HCT116 (cell line): Measurements from ENCODE around the gene ERC1. TPM values are rescaled to one million over a fixed set of nuclear protein-coding genes. Genes with fewer than 3 reads are reported as not detected.

Source experiments
- ATAC-seq: fragments of 200-7000 bp; cut with Tn5 transposase; 2 replicates; pipeline ENCODE4 v1.9.1; 2020; ENCODE audit warnings: mild to moderate bottlenecking, moderate library complexity
- BruUV-seq: library from RNA; stranded (reverse); fragments of 400-500 nt; replicated peaks from 2 replicates; lab custom pipeline; 2021; lab: Mats Ljungman, UMichigan
- CTCF ChIA-PET: fragments of 300-600 bp; sonication (Branson Sonifier 250); formaldehyde crosslinking; loops from one replicate; lab custom pipeline; 2021; ENCODE audit warnings: antibody characterized with exemption; lab: Charles Lee
- POLR2A ChIA-PET: fragments of 300-600, 350-600 bp; sonication (Branson Sonifier 250); formaldehyde crosslinking; loops from one replicate; lab custom pipeline; 2021; ENCODE audit warnings: antibody characterized with exemption; lab: Charles Lee
- RAD21 ChIA-PET, 2 experiments: fragments of 300-600 bp; sonication (Branson Sonifier 250); formaldehyde crosslinking; loops; one replicate each; lab custom pipeline; 2023; ENCODE audit warnings: low total read pairs in 2 of 2; ENCODE audit not compliant: uncharacterized antibody in 2 of 2, unreplicated experiment in 2 of 2, low non-redundant PET in 1 of 2; lab: Charles Lee
- DNase-seq: peaks from one replicate; pipeline ENCODE4 v3.0.0-alpha.2; 2010; ENCODE audit warnings: low read depth, low spot score
- H2AFZ ChIP-seq: fragments of 200-600 bp; shearing (Covaris generic), sonication (generic); 2 replicates; pipeline ENCODE4 v1.6.1; 2017; ENCODE audit warnings: low read depth, mixed run types, mixed read lengths, antibody characterized with exemption, low read length; ENCODE audit not compliant: poor library complexity, severe bottlenecking
- H3K27ac ChIP-seq: 2 replicates; pipeline ENCODE4 v1.5.1; 2012; ENCODE audit warnings: low read depth, low read length
- H3K27me3 ChIP-seq: fragments of 200-600 bp; sonication (generic); 2 replicates; pipeline ENCODE4 v1.6.1; 2016; ENCODE audit warnings: mixed run types, low read length, mixed read lengths; ENCODE audit not compliant: insufficient read depth
- H3K36me3 ChIP-seq, 2 experiments: fragments of 200-500 bp in 1 of 2; fragments of 200-600 bp in 1 of 2; sonication (Bioruptor generic) in 1 of 2; sonication (generic) in 1 of 2; 2 replicates each; pipeline versions ENCODE4 v1.5.1 to v1.6.1; 2014 to 2016; ENCODE audit warnings: low read length in 2 of 2, inconsistent platforms in 1 of 2, mixed read lengths in 1 of 2, mixed run types in 1 of 2; ENCODE audit not compliant: insufficient read depth in 2 of 2, control insufficient read depth in 1 of 2
- H3K4me1 ChIP-seq, 2 experiments: fragments of 200-600 bp in 1 of 2; sonication (generic) in 1 of 2; 2 replicates each; pipeline versions ENCODE4 v1.5.1 to v1.6.1; 2012 to 2017; ENCODE audit warnings: low read length in 2 of 2, inconsistent platforms in 1 of 2, mild to moderate bottlenecking in 1 of 2, mixed read lengths in 1 of 2, mixed run types in 1 of 2, moderate library complexity in 1 of 2; ENCODE audit not compliant: insufficient read depth in 2 of 2, control insufficient read depth in 1 of 2
- H3K4me2 ChIP-seq: fragments of 200-600 bp; sonication (generic); 2 replicates; pipeline ENCODE4 v1.6.1; 2017; ENCODE audit warnings: mixed run types, low read length, mixed read lengths
- H3K4me3 ChIP-seq, 2 experiments: fragments of 200-600 bp in 1 of 2; sonication (generic) in 1 of 2; replicated peaks in 1 of 2; 2 replicates each; pipeline ENCODE4 v1.5.1; 2011 to 2016; ENCODE audit warnings: low read length in 2 of 2, control low read depth in 1 of 2, low read depth in 1 of 2, mild to moderate bottlenecking in 1 of 2, mixed read lengths in 1 of 2, mixed run types in 1 of 2
- H3K79me2 ChIP-seq: fragments of 200-600 bp; sonication (generic); 2 replicates; pipeline ENCODE4 v1.6.1; 2017; ENCODE audit warnings: mild to moderate bottlenecking, mixed run types, low read length, moderate library complexity, mixed read lengths; ENCODE audit not compliant: insufficient read depth
- H3K9ac ChIP-seq: fragments of 200-600 bp; sonication (generic); 2 replicates; pipeline ENCODE4 v1.6.1; 2016; ENCODE audit warnings: low read length, mixed read lengths
- H3K9me2 ChIP-seq: fragments of 200-600 bp; sonication (generic), shearing (Covaris generic); 2 replicates; pipeline ENCODE4 v1.6.1; 2017; ENCODE audit warnings: mixed run types, mild to moderate bottlenecking, moderate library complexity; ENCODE audit not compliant: insufficient read depth
- H3K9me3 ChIP-seq, 2 experiments: fragments of 200-500 bp in 1 of 2; fragments of 200-600 bp in 1 of 2; sonication (Bioruptor generic) in 1 of 2; sonication (generic) in 1 of 2; 2 replicates each; pipeline ENCODE4 v1.6.1; 2014 to 2017; ENCODE audit warnings: low read length in 2 of 2, mixed read lengths in 2 of 2, inconsistent platforms in 1 of 2, low read depth in 1 of 2, mild to moderate bottlenecking in 1 of 2, mixed run types in 1 of 2, moderate library complexity in 1 of 2; ENCODE audit not compliant: control insufficient read depth in 1 of 2, insufficient read depth in 1 of 2
- H4K20me1 ChIP-seq: fragments of 200-600 bp; sonication (generic), shearing (Covaris generic); 2 replicates; pipeline ENCODE4 v1.6.1; 2017; ENCODE audit warnings: mixed run types, mild to moderate bottlenecking, moderate library complexity; ENCODE audit not compliant: insufficient read depth
- EZH2 ChIP-seq: fragments of 200-600 bp; sonication (generic); IDR thresholded peaks from 2 replicates; pipeline ENCODE4 v1.6.1; 2017; ENCODE audit warnings: antibody characterized with exemption, mixed run types
- EZH2phosphoT487 ChIP-seq: fragments of 200-600 bp; IDR thresholded peaks from 2 replicates; pipeline ENCODE4 v1.6.1; 2018; ENCODE audit warnings: antibody characterized with exemption, borderline replicate concordance
- JUND ChIP-seq: IDR thresholded peaks from 2 replicates; pipeline ENCODE4 v1.6.1; 2012
- POLR2A ChIP-seq: IDR thresholded peaks from 2 replicates; pipeline ENCODE4 v1.7.0; 2011; ENCODE audit warnings: borderline replicate concordance; ENCODE audit not compliant: insufficient read depth, insufficient read length; ENCODE audit errors: extremely low read depth
- RAD21 ChIP-seq: IDR thresholded peaks from 2 replicates; pipeline ENCODE4 v1.6.1; 2012; ENCODE audit warnings: low read depth, mild to moderate bottlenecking
- SIN3A ChIP-seq: IDR thresholded peaks from 2 replicates; pipeline ENCODE4 v1.6.1; 2012; ENCODE audit warnings: low read depth
- intact Hi-C: fragments of 100-400 bp; cut with micrococcal nuclease; formaldehyde crosslinking; loops from 2 replicates; pipeline ENCODE4 v1.10.0; 2022
- total RNA-seq: library from RNA; stranded (reverse); gene quantifications from one replicate; pipeline ENCODE4 v1.2.1, GENCODE V29; 2021; ENCODE audit not compliant: unreplicated experiment
- TF ChIP-seq, protein P1 (sequence below): IDR thresholded peaks from 2 replicates; pipeline ENCODE4 v1.6.1; 2012; ENCODE audit warnings: low read depth

Gene ERC1
- total RNA-seq, 1 experiment from 2014 or later: 41.9 TPM

DNA sequence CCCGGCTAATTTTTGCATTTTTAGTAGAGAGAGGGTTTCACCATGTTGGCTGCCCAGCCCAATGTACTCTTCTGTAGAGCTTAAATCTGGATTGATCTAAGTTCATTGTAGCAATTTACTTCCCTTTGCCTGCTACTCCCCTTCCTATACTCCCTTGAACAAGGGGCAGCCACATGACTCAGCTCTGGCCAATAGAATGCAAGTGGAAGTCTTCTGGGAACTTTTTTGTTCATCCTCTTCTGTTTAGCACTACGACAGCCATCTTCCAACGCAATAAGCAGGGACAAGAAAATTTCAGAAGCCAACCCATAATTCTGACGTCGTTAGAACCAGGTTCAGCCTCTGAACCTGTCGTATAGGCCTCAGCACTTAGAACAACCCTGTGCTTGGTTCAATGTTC is 35.1 kb upstream of the ERC1 start:
- no peaks in the 10 kb centered on the region for H3K27me3 ChIP-seq
- TF ChIP-seq POLR2A (no peak), JUND (no peak), EZH2 (no peak), EZH2phosphoT487 (no peak), SIN3A (no peak), RAD21 (no peak)
- TF ChIP-seq, protein P1, sequence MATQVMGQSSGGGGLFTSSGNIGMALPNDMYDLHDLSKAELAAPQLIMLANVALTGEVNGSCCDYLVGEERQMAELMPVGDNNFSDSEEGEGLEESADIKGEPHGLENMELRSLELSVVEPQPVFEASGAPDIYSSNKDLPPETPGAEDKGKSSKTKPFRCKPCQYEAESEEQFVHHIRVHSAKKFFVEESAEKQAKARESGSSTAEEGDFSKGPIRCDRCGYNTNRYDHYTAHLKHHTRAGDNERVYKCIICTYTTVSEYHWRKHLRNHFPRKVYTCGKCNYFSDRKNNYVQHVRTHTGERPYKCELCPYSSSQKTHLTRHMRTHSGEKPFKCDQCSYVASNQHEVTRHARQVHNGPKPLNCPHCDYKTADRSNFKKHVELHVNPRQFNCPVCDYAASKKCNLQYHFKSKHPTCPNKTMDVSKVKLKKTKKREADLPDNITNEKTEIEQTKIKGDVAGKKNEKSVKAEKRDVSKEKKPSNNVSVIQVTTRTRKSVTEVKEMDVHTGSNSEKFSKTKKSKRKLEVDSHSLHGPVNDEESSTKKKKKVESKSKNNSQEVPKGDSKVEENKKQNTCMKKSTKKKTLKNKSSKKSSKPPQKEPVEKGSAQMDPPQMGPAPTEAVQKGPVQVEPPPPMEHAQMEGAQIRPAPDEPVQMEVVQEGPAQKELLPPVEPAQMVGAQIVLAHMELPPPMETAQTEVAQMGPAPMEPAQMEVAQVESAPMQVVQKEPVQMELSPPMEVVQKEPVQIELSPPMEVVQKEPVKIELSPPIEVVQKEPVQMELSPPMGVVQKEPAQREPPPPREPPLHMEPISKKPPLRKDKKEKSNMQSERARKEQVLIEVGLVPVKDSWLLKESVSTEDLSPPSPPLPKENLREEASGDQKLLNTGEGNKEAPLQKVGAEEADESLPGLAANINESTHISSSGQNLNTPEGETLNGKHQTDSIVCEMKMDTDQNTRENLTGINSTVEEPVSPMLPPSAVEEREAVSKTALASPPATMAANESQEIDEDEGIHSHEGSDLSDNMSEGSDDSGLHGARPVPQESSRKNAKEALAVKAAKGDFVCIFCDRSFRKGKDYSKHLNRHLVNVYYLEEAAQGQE: no peak
- intact Hi-C loops: no loop called here
- no peak overlapping the region for H3K9ac ChIP-seq
- H3K9me2 ChIP-seq: no peaks in the 10 kb centered on the region
- no peak overlapping the region for H3K4me3 ChIP-seq
- H3K4me2 ChIP-seq: no peak overlapping the region
- no peaks in the 10 kb centered on the region for H3K9me3 ChIP-seq
- ATAC-seq (no peak), DNase-seq (no peak)
- H4K20me1 ChIP-seq: no peaks in the 10 kb centered on the region
- no TSS peak for BruUV-seq
- ChIA-PET CTCF (no interaction called here), POLR2A (no interaction called here), RAD21 (interaction anchor here in 1 of 2 experiments (0.7 kb wide), 1 partner anchor 192 kb away, joined by 3 read pairs; no protein-coding TSS in a partner anchor)
- peaks cover 0 to 4% of the 10 kb centered on the region in 2 experiments; a peak in 2 of 4 replicates for H3K4me1 ChIP-seq
- no peaks in the 10 kb centered on the region for H3K79me2 ChIP-seq
- no peak overlapping the region for H3K27ac ChIP-seq
- H2AFZ ChIP-seq: no peak overlapping the region
- H3K36me3 ChIP-seq: no peaks in the 10 kb centered on the region
